Peyer's patch (tissue), 4 donors: ENCODE data around the gene MCAT. TPM values are rescaled to one million over a fixed set of nuclear protein-coding genes. Genes with fewer than 3 reads are reported as not detected.
"Not testable (repeated sequence)": the region's sequence is repeated elsewhere in the genome, so short reads cannot be mapped to it uniquely, and the experiment has no call there.

ENCODE experiments used
- DNase-seq, 3 donors: peaks; one replicate each; pipeline ENCODE4 v3.0.0-alpha.2; 2017 to 2019
- H3K27ac ChIP-seq, 4 donors: fragments of 200-600 bp; sonication (generic); one replicate each; pipeline ENCODE4 v1.5.1; 2016 to 2019
- H3K27me3 ChIP-seq, 2 donors: fragments of 200-600 bp; sonication (generic); one replicate each; pipeline ENCODE4 v1.5.1; 2019
- H3K36me3 ChIP-seq, 3 donors: fragments of 200-600 bp; sonication (generic); one replicate each; pipeline ENCODE4 v1.5.1; 2016 to 2019
- H3K4me1 ChIP-seq, 4 donors: fragments of 200-600 bp; sonication (generic); one replicate each; pipeline ENCODE4 v1.5.1; 2016 to 2019
- H3K4me3 ChIP-seq, 4 donors: fragments of 200-600 bp; sonication (generic); 1 replicate in 3 of 4; 2 replicates in 1 of 4; pipeline ENCODE4 v1.5.1; 2016 to 2019; ENCODE audit warnings: mild to moderate bottlenecking in 1 of 4
- H3K9me3 ChIP-seq, 4 donors: fragments of 200-600 bp; sonication (generic); one replicate each; pipeline ENCODE4 v1.5.1; 2016 to 2019; ENCODE audit warnings: mild to moderate bottlenecking in 1 of 4
- POLR2A ChIP-seq, 2 donors: fragments of 450-650 bp; IDR thresholded peaks; one replicate each; pipeline ENCODE4 v1.5.1; 2017; ENCODE audit warnings: antibody characterized with exemption in 2 of 2, mild to moderate bottlenecking in 2 of 2, moderate library complexity in 2 of 2
- total RNA-seq, 4 donors: library from RNA; depleted of rRNA; stranded (reverse); fragments of >200 nt; gene quantifications; one replicate each; pipeline ENCODE4 v1.1.0, GENCODE V29; 2016
- TF ChIP-seq, protein P1 (sequence below), 6 experiments: fragments of 450-650 bp in 4 of 6; fragments of 200-600 bp in 2 of 6; sonication (generic) in 1 of 6; IDR thresholded peaks; one replicate each; pipeline ENCODE4 v1.5.1; 2017 to 2019; ENCODE audit warnings: antibody characterized with exemption in 6 of 6, mild to moderate bottlenecking in 3 of 6, moderate library complexity in 1 of 6

MCAT gene
- total RNA-seq, 4 donors from 2014 or later = 9.1 to 28.5 (median 15.1) TPM

DNA sequence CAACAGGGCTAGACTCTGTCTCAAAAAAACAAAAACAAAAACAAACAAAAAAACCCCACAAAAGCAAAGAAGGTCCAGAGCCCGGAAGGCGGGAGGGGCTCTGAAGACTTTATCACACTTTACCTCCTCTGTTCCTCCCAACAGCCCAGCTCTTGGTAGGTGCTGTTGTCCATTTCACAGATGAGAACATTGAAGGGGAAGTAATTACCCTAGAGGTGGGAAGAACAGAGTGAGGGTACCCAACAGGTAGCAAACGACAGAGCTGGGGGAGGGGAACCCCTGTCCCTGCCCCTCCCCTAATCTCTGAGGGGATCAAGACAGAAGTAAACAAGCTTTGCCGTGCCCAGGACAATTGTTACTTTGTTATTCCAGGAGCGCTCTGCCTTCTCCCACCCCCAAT, 33.7 kb downstream of the MCAT start:
- DNase-seq = no peak
- TF ChIP-seq POLR2A (IDR thresholded peaks at IDR 0.05) = no peak
- TF ChIP-seq, protein P1, sequence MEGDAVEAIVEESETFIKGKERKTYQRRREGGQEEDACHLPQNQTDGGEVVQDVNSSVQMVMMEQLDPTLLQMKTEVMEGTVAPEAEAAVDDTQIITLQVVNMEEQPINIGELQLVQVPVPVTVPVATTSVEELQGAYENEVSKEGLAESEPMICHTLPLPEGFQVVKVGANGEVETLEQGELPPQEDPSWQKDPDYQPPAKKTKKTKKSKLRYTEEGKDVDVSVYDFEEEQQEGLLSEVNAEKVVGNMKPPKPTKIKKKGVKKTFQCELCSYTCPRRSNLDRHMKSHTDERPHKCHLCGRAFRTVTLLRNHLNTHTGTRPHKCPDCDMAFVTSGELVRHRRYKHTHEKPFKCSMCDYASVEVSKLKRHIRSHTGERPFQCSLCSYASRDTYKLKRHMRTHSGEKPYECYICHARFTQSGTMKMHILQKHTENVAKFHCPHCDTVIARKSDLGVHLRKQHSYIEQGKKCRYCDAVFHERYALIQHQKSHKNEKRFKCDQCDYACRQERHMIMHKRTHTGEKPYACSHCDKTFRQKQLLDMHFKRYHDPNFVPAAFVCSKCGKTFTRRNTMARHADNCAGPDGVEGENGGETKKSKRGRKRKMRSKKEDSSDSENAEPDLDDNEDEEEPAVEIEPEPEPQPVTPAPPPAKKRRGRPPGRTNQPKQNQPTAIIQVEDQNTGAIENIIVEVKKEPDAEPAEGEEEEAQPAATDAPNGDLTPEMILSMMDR (IDR thresholded peaks at IDR 0.05) = no peak
- Histone ChIP-seq H3K4me3 (no peak overlapping the region), H3K4me1 (peaks cover 0 to 20% (median 8%) of the 10 kb centered on the region in 4 donors), H3K9me3 (no peaks in the 10 kb centered on the region), H3K27me3 (no peaks in the 10 kb centered on the region), H3K36me3 (no peaks in the 10 kb centered on the region), H3K27ac (no peak overlapping the region)

DNA sequence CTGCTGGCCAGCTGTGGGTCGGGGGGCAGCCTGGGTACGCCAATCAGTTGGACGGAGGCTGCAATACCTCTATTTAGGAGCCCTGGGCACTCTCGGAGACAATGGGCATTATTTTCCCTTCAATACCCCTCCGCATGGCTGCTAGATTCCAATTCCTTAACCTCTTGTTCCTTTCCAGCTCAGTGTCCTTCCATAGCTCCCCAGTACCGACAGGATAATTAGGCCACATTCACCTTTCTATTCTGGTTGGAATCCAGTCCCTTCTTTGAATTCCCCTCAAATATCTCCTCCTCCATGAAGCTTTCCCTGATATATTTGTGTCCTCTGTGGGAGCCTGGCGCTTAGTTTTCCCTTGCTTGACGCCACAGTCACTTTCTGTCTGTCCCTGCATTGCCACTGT, 36.9 kb downstream of the MCAT start:
- H3K27me3 ChIP-seq = no peaks in the 10 kb centered on the region
- no peaks in the 10 kb centered on the region for H3K9me3 ChIP-seq
- TF ChIP-seq POLR2A (IDR thresholded peaks at IDR 0.05) = no peak
- TF ChIP-seq, protein P1 (IDR thresholded peaks at IDR 0.05) = no peak
- DNase-seq = no peak
- H3K36me3 ChIP-seq = no peaks in the 10 kb centered on the region
- no peak overlapping the region for H3K27ac ChIP-seq
- H3K4me3 ChIP-seq = no peak overlapping the region
- H3K4me1 ChIP-seq = peaks cover 0 to 26% (median 7%) of the 10 kb centered on the region in 4 donors

DNA sequence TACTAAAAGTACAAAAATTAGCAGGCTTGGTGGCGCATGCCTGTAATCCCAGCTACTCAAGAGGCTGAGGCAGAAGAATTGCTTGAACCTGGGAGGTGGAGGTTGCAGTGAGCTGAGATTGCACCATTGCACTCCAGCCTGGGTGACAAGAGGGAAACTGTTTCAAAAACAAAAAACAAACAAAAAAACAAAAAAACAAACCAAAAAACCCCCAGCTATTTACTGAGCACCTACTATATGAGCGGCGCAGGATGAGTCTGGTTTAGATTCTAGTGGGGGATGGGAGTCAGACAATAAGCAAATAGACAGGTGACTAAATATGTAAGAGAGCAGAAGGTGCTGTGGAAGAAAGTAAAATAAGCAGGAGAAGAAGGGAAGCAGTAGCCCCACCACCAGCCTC, 38.2 kb downstream of the MCAT start:
- H3K36me3 ChIP-seq, H3K9me3 ChIP-seq, H3K27ac ChIP-seq, H3K27me3 ChIP-seq, H3K4me3 ChIP-seq, DNase-seq: not testable (repeated sequence)
- peaks cover 0 to 13% (median 2%) of the 10 kb centered on the region in 4 donors for H3K4me1 ChIP-seq

DNA sequence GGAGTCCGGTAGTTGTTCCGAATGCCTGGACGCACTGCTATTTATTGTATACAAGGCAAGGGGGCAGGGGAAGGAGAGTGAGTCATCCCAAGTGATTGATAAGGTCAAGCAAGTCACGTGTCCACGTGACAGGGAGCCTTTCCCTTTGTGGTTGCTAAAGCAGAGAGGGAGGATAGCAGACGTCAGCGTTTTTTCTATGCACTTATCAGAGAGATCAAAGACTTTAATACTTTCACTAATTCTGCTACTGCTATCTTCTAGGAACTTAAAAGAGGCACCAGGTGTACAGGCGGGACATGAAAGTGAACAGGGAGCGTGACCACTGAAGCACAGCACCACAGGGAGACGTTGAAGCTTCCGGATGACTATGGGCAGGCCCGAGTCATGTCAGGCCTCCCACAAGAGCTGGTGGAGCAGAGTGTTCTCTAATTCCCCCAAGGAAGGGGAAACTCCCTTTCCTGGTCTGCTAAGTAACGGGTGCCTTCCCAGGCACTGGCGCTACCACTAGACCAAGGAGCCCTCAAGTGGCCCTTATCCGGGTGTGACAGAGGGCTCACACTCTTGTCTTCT, 39.1 kb downstream of the MCAT start:
- H3K4me3 ChIP-seq, H3K36me3 ChIP-seq, H3K9me3 ChIP-seq, H3K27me3 ChIP-seq: not testable (repeated sequence)
- Histone ChIP-seq H3K27ac (peak overlapping the region in 2 of 4 donors; percentile 35 to 36), H3K4me1 (peaks cover 0 to 11% (median 2%) of the 10 kb centered on the region in 4 donors)
- DNase-seq = peak in 2 of 3 donors; percentile 68 to 90

DNA sequence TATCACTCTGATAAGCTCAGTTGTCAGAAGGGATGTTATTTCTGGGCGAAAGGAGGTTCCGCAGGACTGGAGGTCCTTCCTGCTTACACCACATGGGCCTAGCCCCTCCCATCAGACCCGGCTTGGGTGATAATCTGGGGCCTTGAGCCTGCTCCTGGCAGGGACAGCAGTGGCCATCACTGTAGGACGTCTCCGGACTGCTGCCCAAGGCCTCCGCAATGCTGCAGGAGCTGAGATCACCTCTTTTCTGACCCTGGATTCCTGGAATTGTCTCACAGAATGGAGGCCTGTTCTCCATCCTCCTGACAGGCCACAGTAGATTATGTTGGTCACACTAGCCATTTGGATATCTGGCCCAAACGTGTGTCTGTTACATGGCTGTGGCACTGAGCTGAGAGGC, 41.9 kb downstream of the MCAT start:
- Histone ChIP-seq H3K4me3 (no peak overlapping the region), H3K4me1 (peaks cover 0 to 11% (median 2%) of the 10 kb centered on the region in 4 donors), H3K27me3 (no peaks in the 10 kb centered on the region), H3K9me3 (peaks cover 0 to 9% (median 0%) of the 10 kb centered on the region in 4 donors), H3K27ac (no peak overlapping the region), H3K36me3 (no peaks in the 10 kb centered on the region)
- TF ChIP-seq, protein P1 (IDR thresholded peaks at IDR 0.05) = no peak
- TF ChIP-seq POLR2A (IDR thresholded peaks at IDR 0.05) = no peak
- no peak for DNase-seq

DNA sequence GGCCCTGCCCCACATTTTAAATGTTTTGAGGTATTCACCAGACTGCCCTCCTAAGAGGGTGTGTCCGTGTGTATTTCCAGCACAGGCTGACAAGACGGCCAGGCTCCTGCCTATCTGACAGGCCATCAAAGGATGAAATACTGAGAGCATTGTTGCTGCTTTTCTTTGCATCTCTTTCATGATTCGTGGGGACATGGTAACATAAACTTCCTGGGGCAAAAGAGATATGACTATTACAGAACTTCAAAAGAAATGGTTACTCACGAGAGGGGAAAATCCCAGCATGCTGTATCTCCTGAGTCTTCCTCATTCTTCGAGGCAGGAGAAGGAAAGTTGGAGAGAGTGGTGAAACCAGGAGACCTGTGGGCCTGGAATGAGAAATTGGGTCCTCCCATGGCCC, 43.0 kb downstream of the MCAT start:
- no peak for DNase-seq
- TF ChIP-seq, protein P1 (IDR thresholded peaks at IDR 0.05) = no peak
- no peak for TF ChIP-seq POLR2A (IDR thresholded peaks at IDR 0.05)
- H3K9me3 ChIP-seq = peaks cover 0 to 9% (median 0%) of the 10 kb centered on the region in 4 donors
- no peaks in the 10 kb centered on the region for H3K27me3 ChIP-seq
- no peak overlapping the region for H3K27ac ChIP-seq
- peaks cover 0 to 11% (median 2%) of the 10 kb centered on the region in 4 donors for H3K4me1 ChIP-seq
- H3K4me3 ChIP-seq = no peak overlapping the region
- no peaks in the 10 kb centered on the region for H3K36me3 ChIP-seq

DNA sequence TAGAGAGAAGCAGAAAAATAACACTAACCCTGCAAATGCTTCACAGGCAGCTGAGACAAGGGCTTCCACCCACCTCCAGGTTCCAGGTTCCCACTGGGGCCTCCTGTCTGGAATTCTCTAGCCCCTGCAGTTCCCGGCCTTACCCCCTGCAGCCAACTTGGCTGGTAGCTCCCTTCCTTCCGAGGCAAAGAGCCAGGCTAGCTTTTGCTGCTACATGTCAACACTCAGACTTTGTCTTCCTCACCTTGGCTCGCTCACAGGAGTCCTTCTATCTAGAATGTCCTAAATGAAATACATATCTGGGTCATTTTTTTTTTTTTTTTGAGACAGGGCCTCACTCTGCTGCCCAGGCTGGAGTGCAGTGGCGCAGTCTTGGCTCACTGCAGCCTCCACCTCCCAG, 44.1 kb downstream of the MCAT start:
- H3K27me3 ChIP-seq = no peaks in the 10 kb centered on the region
- H3K36me3 ChIP-seq = no peaks in the 10 kb centered on the region
- TF ChIP-seq, protein P1 (IDR thresholded peaks at IDR 0.05) = no peak
- TF ChIP-seq POLR2A (IDR thresholded peaks at IDR 0.05) = no peak
- no peak for DNase-seq
- H3K9me3 ChIP-seq = peaks cover 0 to 9% (median 0%) of the 10 kb centered on the region in 4 donors
- no peak overlapping the region for H3K4me3 ChIP-seq
- H3K4me1 ChIP-seq = peaks cover 0 to 7% (median 0%) of the 10 kb centered on the region in 4 donors
- no peak overlapping the region for H3K27ac ChIP-seq
